Activated naive CD4-positive, alpha-beta T cell treated with anti-CD3 and anti-CD28 coated beads for 36 hours (primary cell): ENCODE data around the gene TOMM40. TPM values are rescaled to one million over a fixed set of nuclear protein-coding genes. Genes with fewer than 3 reads are reported as not detected.

Experiments
- CTCF ChIA-PET: fragments of 350-600 bp; sonication (Branson Sonifier 250); formaldehyde crosslinking; loops from one replicate; lab custom pipeline; 2021; ENCODE audit warnings: antibody characterized with exemption; lab: Charles Lee
- DNase-seq: peaks from one replicate; pipeline ENCODE4 v3.0.0-alpha.2; 2020
- H3K27ac Mint-ChIP-seq: one replicate; pipeline ENCODE4 v1.8.0; 2021; ENCODE audit warnings: mild to moderate bottlenecking, mixed read lengths
- H3K27me3 Mint-ChIP-seq: one replicate; pipeline ENCODE4 v1.8.0; 2021; ENCODE audit warnings: low read depth, mixed read lengths
- H3K36me3 Mint-ChIP-seq: one replicate; pipeline ENCODE4 v1.8.0; 2021; ENCODE audit warnings: low read depth, mixed read lengths
- H3K4me1 Mint-ChIP-seq: one replicate; pipeline ENCODE4 v1.8.0; 2021; ENCODE audit warnings: low read depth, mixed read lengths
- H3K4me3 Mint-ChIP-seq: one replicate; pipeline ENCODE4 v1.8.0; 2021; ENCODE audit warnings: mild to moderate bottlenecking, moderate library complexity, mixed read lengths
- H3K9me3 Mint-ChIP-seq: one replicate; pipeline ENCODE4 v1.8.0; 2021; ENCODE audit warnings: mixed read lengths
- intact Hi-C: fragments of 100-400 bp; cut with micrococcal nuclease; formaldehyde crosslinking; loops from one replicate; pipeline ENCODE4 v1.15.1; 2023
- total RNA-seq, 2 experiments: library from RNA; stranded (reverse); gene quantifications; one replicate each; pipeline ENCODE4 v1.2.3, GENCODE V29; 2021

TOMM40 gene
- total RNA-seq, 2 experiments from 2014 or later: 72.6 to 75.0 TPM

- H3K27ac Mint-ChIP-seq: no peak overlapping the region
- no peak for DNase-seq
- CTCF ChIA-PET: interaction anchor here (1.3 kb wide), 1 partner anchor 45 kb away, joined by 4 read pairs; no protein-coding TSS in a partner anchor
- no peaks in the 10 kb centered on the region for H3K9me3 Mint-ChIP-seq
- H3K4me3 Mint-ChIP-seq: no peak overlapping the region
- intact Hi-C loops: no loop called here
- no peaks in the 10 kb centered on the region for H3K36me3 Mint-ChIP-seq
- H3K4me1 Mint-ChIP-seq: peaks cover 7% of the 10 kb centered on the region
- H3K27me3 Mint-ChIP-seq: no peaks in the 10 kb centered on the region
Observed at GRCh38 chr19:44948763-44949374, 57.8 kb downstream of the TOMM40 start.

DNA sequence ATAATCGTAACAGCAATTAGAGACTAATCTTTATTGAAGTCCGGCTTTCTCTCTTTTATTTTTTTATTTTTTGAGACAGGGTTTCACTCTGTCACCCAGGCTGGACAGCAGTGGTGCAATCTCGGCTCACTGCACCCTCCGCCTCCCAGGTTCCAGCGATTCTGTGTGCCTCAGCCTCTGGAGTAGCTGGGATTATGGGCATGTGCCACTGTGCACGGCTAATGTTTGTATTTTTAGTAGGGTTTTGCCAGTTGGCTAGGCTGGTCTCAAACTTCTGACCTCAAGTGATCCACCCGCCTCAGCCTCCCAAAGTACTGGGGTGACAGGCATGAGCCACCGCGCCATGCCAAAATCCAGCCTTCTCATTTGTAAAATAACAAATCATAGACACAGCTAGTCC is 58.5 kb downstream of the TOMM40 start:
- H3K9me3 Mint-ChIP-seq: no peaks in the 10 kb centered on the region
- CTCF ChIA-PET: interaction anchor here (0.5 to 1.3 kb wide), 2 partner anchors 13 to 46 kb away, joined by 3 to 4 read pairs; no protein-coding TSS in a partner anchor
- H3K36me3 Mint-ChIP-seq: no peaks in the 10 kb centered on the region
- peaks cover 9% of the 10 kb centered on the region for H3K4me1 Mint-ChIP-seq
- no peak for DNase-seq
- no peak overlapping the region for H3K4me3 Mint-ChIP-seq
- intact Hi-C loops: no loop called here
- no peaks in the 10 kb centered on the region for H3K27me3 Mint-ChIP-seq
- H3K27ac Mint-ChIP-seq: no peak overlapping the region

DNA sequence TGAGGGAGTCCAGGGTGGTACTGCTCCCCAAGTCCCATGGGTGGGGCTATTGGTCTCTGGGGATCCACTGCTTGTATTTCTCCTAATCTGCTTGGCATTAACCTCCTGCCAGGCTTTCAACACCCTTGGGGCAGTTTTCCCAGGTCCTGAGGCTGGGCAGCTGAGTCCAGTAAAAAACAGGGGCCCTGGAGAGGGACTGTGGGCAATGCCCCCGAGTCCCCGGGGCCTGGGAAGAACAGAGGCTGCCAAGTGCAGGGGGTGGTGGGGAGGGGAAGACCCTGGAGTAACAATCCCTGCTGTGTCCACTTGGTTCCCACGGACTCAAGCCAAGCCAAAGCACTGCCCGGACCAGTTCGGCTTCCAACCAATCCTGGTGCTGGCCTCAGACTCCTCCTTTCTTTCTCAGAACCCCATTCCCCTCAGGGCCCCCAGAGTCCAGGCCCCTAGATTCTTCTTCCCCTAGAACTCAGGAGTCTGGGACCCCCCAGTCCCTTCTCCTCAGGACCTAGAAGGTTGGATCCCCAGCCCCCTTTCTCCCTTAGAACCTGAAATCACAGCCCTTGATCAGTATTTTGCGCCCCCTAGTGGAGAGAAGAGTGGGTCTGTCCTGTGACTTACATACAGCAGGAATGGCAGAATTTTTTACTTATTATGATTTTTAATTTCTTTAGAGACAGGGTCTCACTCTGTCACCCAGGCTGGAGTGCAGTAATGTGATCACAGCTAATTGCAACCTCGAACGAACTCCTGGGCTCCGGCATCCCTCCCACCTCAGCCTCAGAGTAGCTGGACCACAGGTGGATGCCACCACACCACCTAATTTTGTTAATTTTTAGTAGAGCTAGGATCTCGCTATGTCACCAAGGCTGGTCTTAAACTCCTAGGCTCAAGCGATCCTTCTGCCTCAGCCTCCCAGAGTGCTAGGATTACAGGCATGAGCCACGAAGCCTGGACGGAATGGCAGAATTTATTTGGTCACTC is 60.4 kb downstream of the TOMM40 start:
- intact Hi-C loops: loop anchor here (1.0 to 5.0 kb wide), 3 partner anchors 48 to 227 kb away; no protein-coding TSS in a partner anchor
- no peaks in the 10 kb centered on the region for H3K27me3 Mint-ChIP-seq
- no peak overlapping the region for H3K27ac Mint-ChIP-seq
- peaks cover 20% of the 10 kb centered on the region for H3K4me1 Mint-ChIP-seq
- no peaks in the 10 kb centered on the region for H3K36me3 Mint-ChIP-seq
- CTCF ChIA-PET: interaction anchor here (0.6 to 3.9 kb wide), 20 partner anchors 9 to 228 kb away, joined by 3 to 18 read pairs (median 4); partner anchors contain the start of genes APOE and NECTIN2
- no peak overlapping the region for H3K4me3 Mint-ChIP-seq
- peak; percentile 72 for DNase-seq
- H3K9me3 Mint-ChIP-seq: no peaks in the 10 kb centered on the region

Other genes starting within 250 kb of the TOMM40 start
- gene PVR, start 247.3 kb upstream of the TOMM40 start, total RNA-seq: 1 to 10 TPM; 8.9 to 9.8 TPM
- under 1 TPM; 0.17 to 0.27 TPM for gene CEACAM19, start 219.8 kb upstream of the TOMM40 start, total RNA-seq
- gene CEACAM16, start 192.1 kb upstream of the TOMM40 start, total RNA-seq: not detected
- 100 to 1,000 TPM in 1 of 2 experiments, 10 to 100 TPM in 1; 92.5 to 104 TPM for gene BCL3, start 142.5 kb upstream of the TOMM40 start, total RNA-seq
- gene CBLC, start 113.4 kb upstream of the TOMM40 start, total RNA-seq: not detected
- gene BCAM, start 82.2 kb upstream of the TOMM40 start, total RNA-seq: not detected
- gene NECTIN2, start 45.0 kb upstream of the TOMM40 start, total RNA-seq: 1 to 10 TPM in 1 of 2 experiments, under 1 TPM in 1; 0.88 to 1.1 TPM
- gene APOE, start 14.5 kb downstream of the TOMM40 start, total RNA-seq: 1 to 10 TPM in 1 of 2 experiments, under 1 TPM in 1; 0.72 to 1.1 TPM
- gene APOC1, start 23.4 kb downstream of the TOMM40 start, total RNA-seq: 1 to 10 TPM; 1.2 to 1.3 TPM
- not detected for gene APOC4, start 51.0 kb downstream of the TOMM40 start, total RNA-seq
- gene APOC2, start 54.8 kb downstream of the TOMM40 start, total RNA-seq: not detected
- 10 to 100 TPM; 32.4 to 34.6 TPM for gene CLPTM1, start 64.1 kb downstream of the TOMM40 start, total RNA-seq
- gene RELB, start 110.2 kb downstream of the TOMM40 start, total RNA-seq: 10 to 100 TPM; 55.4 to 57.3 TPM
- 100 to 1,000 TPM; 106 to 113 TPM for gene CLASRP, start 147.8 kb downstream of the TOMM40 start, total RNA-seq
- 1 to 10 TPM; 1.1 to 1.4 TPM for gene ZNF296, start 185.2 kb downstream of the TOMM40 start, total RNA-seq
- gene GEMIN7, start 188.0 kb downstream of the TOMM40 start, total RNA-seq: 10 to 100 TPM; 14.7 to 15.4 TPM
- 10 to 100 TPM; 10.2 to 10.3 TPM for gene PPP1R37, start 201.9 kb downstream of the TOMM40 start, total RNA-seq